ENCODE results near the gene TUBA4A. TPM values are rescaled to one million over a fixed set of nuclear protein-coding genes. Genes with fewer than 3 reads are reported as not detected.
A peak's percentile ranks its signal among the peaks of the same experiment; 100 is the strongest.

The TUBA4A gene
- total and polyA plus RNA-seq, 9 of the 15 experiments (the other 6 are each of a cell fraction or from before 2014, with no cell fraction given) = 25.1 to 174 (median 42.4) TPM

GRCh38 chr2:219254590-219255201, 978 bp upstream of the TUBA4A start:
- FAIRE-seq = no peak
- Histone ChIP-seq H3K9ac (ENCODE audit: insufficient read depth in 1 of 2, low read depth in 2 of 2, low read length in 2 of 2) (peak overlapping the region; percentile 71 to 92; a peak in 3 of 4 replicates), H3K4me2 (ENCODE audit: insufficient read depth, low read length) (peak overlapping the region; percentile 82), H3K9me3 (replicated peaks; ENCODE audit: control insufficient read depth, insufficient read depth, low read depth, low read length) (no peaks in the 10 kb centered on the region), H3K4me3 (peak overlapping the region; percentile 58), H3K36me3 (ENCODE audit: control insufficient read depth, insufficient read depth, low read length) (peaks cover 24% of the 10 kb centered on the region; the same call in 2 of the 3 replicates), H2AFZ (ENCODE audit: low read depth, low read length) (peak overlapping the region; percentile 88), H3K9me1 (ENCODE audit: control insufficient read depth, insufficient read depth, low read length) (no peaks in the 10 kb centered on the region), H3K27me3 (ENCODE audit: control insufficient read depth in 2 of 2, insufficient read depth in 2 of 2, low read length in 2 of 2) (0 out of 5 replicates have a peak, but pooled peaks cover 0 to 4% of the 10 kb centered on the region in 2 experiments), H4K20me1 (replicated peaks; ENCODE audit: control insufficient read depth, insufficient read depth, low read length) (0 out of 2 replicates have a peak, but pooled peaks cover 2% of the 10 kb centered on the region), H3K4me1 (replicated peaks in 1 of 2; ENCODE audit: control insufficient read depth in 2 of 2, insufficient read depth in 2 of 2, low read length in 2 of 2) (peaks cover 13 to 40% of the 10 kb centered on the region in 2 experiments; a peak in 4 of 5 replicates), H3K79me2 (ENCODE audit: control insufficient read depth, insufficient read depth, low read length) (peaks cover 24% of the 10 kb centered on the region), H3K27ac (ENCODE audit: extremely low read depth, low read depth, low read length) (no peak overlapping the region)
- 6% methylated on average over 8 of the region's 12 CpGs for WGBS (ENCODE audit: insufficient coverage, low coverage, missing lambda C conversion rate)
- no peak for DNase-seq (ENCODE audit: extremely low read depth in 1 of 4, low spot score in 3 of 4)
- POLR2A ChIA-PET = interaction anchor here (0.7 to 2.0 kb wide), 8 partner anchors 9 to 112 kb away, joined by 3 to 8 read pairs (median 4); partner anchors contain the start of genes DNAJB2, GLB1L and STK16
- intact Hi-C loops (cut with micrococcal nuclease) (no loop called here), in situ Hi-C loops (cut with MboI) (no loop called here)
- CTCF ChIA-PET (ENCODE audit: low intra/inter-chr PET ratio) = interaction anchor here (0.8 kb wide), 1 partner anchor 40 kb away, joined by 5 read pairs; no protein-coding TSS in a partner anchor
- no peak for ATAC-seq
- BruUV-seq (replicated peaks) = no TSS peak
- TF ChIP-seq KAT7 (CRISPR knock-in tag; IDR thresholded peaks at IDR 0.05; ENCODE audit: borderline replicate concordance) (0 out of 2 replicates have a peak, but pooled peaks have one; percentile 16), HDAC1 (IDR thresholded peaks at IDR 0.05) (peak in 1 of 2 experiments; percentile 44; a peak in 1 of 4 replicates), SMARCA4 (IDR thresholded peaks at IDR 0.05) (0 out of 2 replicates have a peak, but pooled peaks have one; percentile 21), NFE2 (IDR thresholded peaks at IDR 0.05; ENCODE audit: low read depth) (peak; percentile 56), ATF7 (IDR thresholded peaks at IDR 0.05) (peak; percentile 63), C11orf30 (IDR thresholded peaks at IDR 0.05; ENCODE audit: low read depth) (peak; percentile 47), CEBPG (CRISPR knock-in tag; IDR thresholded peaks at IDR 0.05) (no peak), CEBPG (tag; conservative IDR thresholded peaks at IDR 0.05 in 1 of 2, IDR thresholded peaks at IDR 0.05 in 1 of 2) (0 out of 4 replicates have a peak, but pooled peaks have one; percentile 11 to 21), ZNF407 (IDR thresholded peaks at IDR 0.05; ENCODE audit: low read depth) (no peak), ZNF408 (CRISPR knock-in tag; IDR thresholded peaks at IDR 0.05; ENCODE audit: low read depth) (no peak), JUND (IDR thresholded peaks at IDR 0.05; ENCODE audit: borderline replicate concordance, low read depth, low read length) (no peak), JUND (tag; IDR thresholded peaks at IDR 0.05; ENCODE audit: borderline replicate concordance, low read depth, low read length) (peak; percentile 33; the same call in 1 of the 3 replicates), ELF1 (tag; IDR thresholded peaks at IDR 0.05) (0 out of 2 replicates have a peak, but pooled peaks have one; percentile 23), ESRRA (IDR thresholded peaks at IDR 0.05; ENCODE audit: borderline replicate concordance, low read depth) (peak; percentile 72)
